Measurements from ENCODE around the gene ABCB6. TPM values are rescaled to one million over a fixed set of nuclear protein-coding genes. Genes with fewer than 3 reads are reported as not detected.

ABCB6 gene
- total RNA-seq, 1 donor from 2014 or later = 12.5 TPM

- Mint-ChIP-seq H3K36me3 (ENCODE audit: low read depth, unreplicated experiment) (peaks cover 16% of the 10 kb centered on the region), H3K9me3 (ENCODE audit: unreplicated experiment) (peaks cover 1% of the 10 kb centered on the region), H3K27ac (ENCODE audit: unreplicated experiment) (no peak overlapping the region), H3K4me3 (ENCODE audit: unreplicated experiment) (no peak overlapping the region), H3K4me1 (ENCODE audit: low read depth, unreplicated experiment) (peaks cover 9% of the 10 kb centered on the region), H3K27me3 (ENCODE audit: low read depth, unreplicated experiment) (no peaks in the 10 kb centered on the region)
- H4K20me1 ChIP-seq (ENCODE audit: insufficient read depth, low read length) = peaks cover 34% of the 10 kb centered on the region
- H2AFZ ChIP-seq (ENCODE audit: low read depth, low read length) = no peak overlapping the region
- no peak for FAIRE-seq
- H3K79me2 ChIP-seq (ENCODE audit: insufficient read depth, low read length) = peaks cover 27% of the 10 kb centered on the region
- H3K27me3 ChIP-seq (ENCODE audit: insufficient read depth, low read length) = no peaks in the 10 kb centered on the region
- peaks cover 30% of the 10 kb centered on the region for H3K36me3 ChIP-seq (ENCODE audit: insufficient read depth, low read length)
- H3K4me1 ChIP-seq (ENCODE audit: insufficient read depth, low read length) = peaks cover 14% of the 10 kb centered on the region
- H3K9me3 ChIP-seq (ENCODE audit: insufficient read depth, low read depth, low read length) = no peaks in the 10 kb centered on the region
- no peak overlapping the region for H3K4me3 ChIP-seq (ENCODE audit: insufficient read depth, low read depth, low read length)
- no peak overlapping the region for H3K27ac ChIP-seq (ENCODE audit: low read depth, low read length)
- DNase-seq (ENCODE audit: low read depth) = no peak
- no peak overlapping the region for H3K9ac ChIP-seq (ENCODE audit: low read length)
- H3K4me2 ChIP-seq (ENCODE audit: low read length) = no peak overlapping the region
- TF ChIP-seq CTCF (IDR thresholded peaks at IDR 0.05; ENCODE audit: insufficient read depth, low read depth, low read length) = no peak
Observed at GRCh38 chr2:219181531-219181930, 37.2 kb downstream of the ABCB6 start.

- no peak for FAIRE-seq
- Histone ChIP-seq H3K27ac (ENCODE audit: low read depth, low read length) (no peak overlapping the region), H2AFZ (ENCODE audit: low read depth, low read length) (no peak overlapping the region), H3K27me3 (ENCODE audit: insufficient read depth, low read length) (no peaks in the 10 kb centered on the region), H4K20me1 (ENCODE audit: insufficient read depth, low read length) (peaks cover 34% of the 10 kb centered on the region), H3K4me3 (ENCODE audit: insufficient read depth, low read depth, low read length) (no peak overlapping the region), H3K36me3 (ENCODE audit: insufficient read depth, low read length) (peaks cover 30% of the 10 kb centered on the region), H3K9me3 (ENCODE audit: insufficient read depth, low read depth, low read length) (no peaks in the 10 kb centered on the region), H3K9ac (ENCODE audit: low read length) (no peak overlapping the region), H3K4me2 (ENCODE audit: low read length) (no peak overlapping the region), H3K4me1 (ENCODE audit: insufficient read depth, low read length) (peaks cover 17% of the 10 kb centered on the region), H3K79me2 (ENCODE audit: insufficient read depth, low read length) (peaks cover 32% of the 10 kb centered on the region)
- Mint-ChIP-seq H3K4me3 (ENCODE audit: unreplicated experiment) (no peak overlapping the region), H3K27ac (ENCODE audit: unreplicated experiment) (no peak overlapping the region), H3K9me3 (ENCODE audit: unreplicated experiment) (peaks cover 1% of the 10 kb centered on the region), H3K27me3 (ENCODE audit: low read depth, unreplicated experiment) (no peaks in the 10 kb centered on the region), H3K4me1 (ENCODE audit: low read depth, unreplicated experiment) (peaks cover 9% of the 10 kb centered on the region), H3K36me3 (ENCODE audit: low read depth, unreplicated experiment) (peaks cover 16% of the 10 kb centered on the region)
- TF ChIP-seq EZH2 (IDR thresholded peaks at IDR 0.05; ENCODE audit: insufficient read depth, low read length) = no peak
- no peak for TF ChIP-seq CTCF (IDR thresholded peaks at IDR 0.05; ENCODE audit: insufficient read depth, low read depth, low read length)
- no peak for DNase-seq (ENCODE audit: low read depth)
Observed at GRCh38 chr2:219180961-219181360, 37.8 kb downstream of the ABCB6 start.

GRCh38 chr2:219179601-219180465 lies 38.9 kb downstream of the ABCB6 start:
- Histone ChIP-seq H3K36me3 (ENCODE audit: insufficient read depth, low read length) (peaks cover 25% of the 10 kb centered on the region), H3K9me3 (ENCODE audit: insufficient read depth, low read depth, low read length) (no peaks in the 10 kb centered on the region), H3K79me2 (ENCODE audit: insufficient read depth, low read length) (peaks cover 39% of the 10 kb centered on the region), H3K27ac (ENCODE audit: low read depth, low read length) (no peak overlapping the region), H3K4me3 (ENCODE audit: insufficient read depth, low read depth, low read length) (no peak overlapping the region), H4K20me1 (ENCODE audit: insufficient read depth, low read length) (peaks cover 34% of the 10 kb centered on the region), H3K4me2 (ENCODE audit: low read length) (peak overlapping the region; percentile 96), H3K4me1 (ENCODE audit: insufficient read depth, low read length) (peaks cover 23% of the 10 kb centered on the region), H3K9ac (ENCODE audit: low read length) (no peak overlapping the region), H2AFZ (ENCODE audit: low read depth, low read length) (no peak overlapping the region), H3K27me3 (ENCODE audit: insufficient read depth, low read length) (no peaks in the 10 kb centered on the region)
- FAIRE-seq = no peak
- no peak for DNase-seq (ENCODE audit: low read depth)
- Mint-ChIP-seq H3K27me3 (ENCODE audit: low read depth, unreplicated experiment) (no peaks in the 10 kb centered on the region), H3K4me3 (ENCODE audit: unreplicated experiment) (peak overlapping the region; percentile 95), H3K9me3 (ENCODE audit: unreplicated experiment) (peaks cover 1% of the 10 kb centered on the region), H3K4me1 (ENCODE audit: low read depth, unreplicated experiment) (peaks cover 9% of the 10 kb centered on the region), H3K27ac (ENCODE audit: unreplicated experiment) (no peak overlapping the region), H3K36me3 (ENCODE audit: low read depth, unreplicated experiment) (peaks cover 16% of the 10 kb centered on the region)
- TF ChIP-seq CTCF (IDR thresholded peaks at IDR 0.05; ENCODE audit: insufficient read depth, low read depth, low read length) (no peak), EZH2 (IDR thresholded peaks at IDR 0.05; ENCODE audit: insufficient read depth, low read length) (no peak)
